ENCODE data around the gene TMEM18.

The TMEM18 gene

GRCh38 chr2:671787-672605 lies 5.2 kb downstream of the TMEM18 start:
- no peak for DNase-seq

GRCh38 chr2:671072-671471 lies 6.1 kb downstream of the TMEM18 start:
- no peak for DNase-seq

- DNase-seq = no peak
These were observed 6.6 kb downstream of the TMEM18 start for GRCh38 chr2:670637-671036.

GRCh38 chr2:669323-669722 lies 7.9 kb downstream of the TMEM18 start:
- DNase-seq = no peak

GRCh38 chr2:668000-668398 lies 9.2 kb downstream of the TMEM18 start:
- no peak for DNase-seq

GRCh38 chr2:667332-667999 lies 9.7 kb downstream of the TMEM18 start:
- DNase-seq = peak; percentile 13

GRCh38 chr2:666441-666840 lies 10.8 kb downstream of the TMEM18 start:
- no peak for DNase-seq

GRCh38 chr2:665340-666073 lies 11.7 kb downstream of the TMEM18 start:
- DNase-seq = no peak

- DNase-seq = no peak
These were observed 13.1 kb downstream of the TMEM18 start for GRCh38 chr2:664063-664462.

GRCh38 chr2:663221-663620 lies 14.0 kb downstream of the TMEM18 start:
- DNase-seq = no peak

GRCh38 chr2:661360-661635 lies 15.9 kb downstream of the TMEM18 start:
- DNase-seq = no peak

- no peak for DNase-seq
These were observed 16.4 kb downstream of the TMEM18 start for GRCh38 chr2:660586-661359.

GRCh38 chr2:660029-660428 lies 17.2 kb downstream of the TMEM18 start:
- DNase-seq = no peak

GRCh38 chr2:658426-658825 lies 18.8 kb downstream of the TMEM18 start:
- DNase-seq = no peak

GRCh38 chr2:657766-658165 lies 19.4 kb downstream of the TMEM18 start:
- no peak for DNase-seq

GRCh38 chr2:656676-657075 lies 20.5 kb downstream of the TMEM18 start:
- DNase-seq = no peak

- no peak for DNase-seq
These were observed 21.6 kb downstream of the TMEM18 start for GRCh38 chr2:655626-656025.

GRCh38 chr2:654896-655295 lies 22.3 kb downstream of the TMEM18 start:
- no peak for DNase-seq

GRCh38 chr2:653645-654425 lies 23.4 kb downstream of the TMEM18 start:
- no peak for DNase-seq

GRCh38 chr2:652881-653480 lies 24.2 kb downstream of the TMEM18 start:
- no peak for DNase-seq

GRCh38 chr2:651951-652373 lies 25.2 kb downstream of the TMEM18 start:
- no peak for DNase-seq
